Colonic mucosa (tissue), 4 donors: ENCODE results near the gene PRRT2. TPM values are rescaled to one million over a fixed set of nuclear protein-coding genes. Genes with fewer than 3 reads are reported as not detected.

Experiments
- DNase-seq: peaks from one replicate; pipeline ENCODE4 v3.0.0-alpha.2; 2020
- H3K27ac ChIP-seq: fragments of 200-600 bp; one replicate; pipeline ENCODE4 v1.8.0; 2021
- H3K27me3 ChIP-seq: fragments of 200-600 bp; one replicate; pipeline ENCODE4 v1.8.0; 2021
- H3K36me3 ChIP-seq: fragments of 200-600 bp; one replicate; pipeline ENCODE4 v1.8.0; 2021
- H3K4me1 ChIP-seq: fragments of 200-600 bp; one replicate; pipeline ENCODE4 v1.8.0; 2021; ENCODE audit warnings: mild to moderate bottlenecking
- H3K4me3 ChIP-seq: fragments of 200-600 bp; one replicate; pipeline ENCODE4 v1.8.0; 2021
- H3K9ac ChIP-seq, 2 donors: one replicate each; pipeline ENCODE4 v1.7.0; 2013; ENCODE audit warnings: control low read depth in 2 of 2, low read depth in 2 of 2, low read length in 2 of 2
- H3K9me3 ChIP-seq: fragments of 200-600 bp; one replicate; pipeline ENCODE4 v1.8.0; 2021
- CTCF ChIP-seq: fragments of 200-600 bp; IDR thresholded peaks from one replicate; pipeline ENCODE4 v1.8.0; 2022; ENCODE audit warnings: antibody characterized with exemption, mild to moderate bottlenecking
- intact Hi-C: fragments of 100-400 bp; cut with DNase I; formaldehyde crosslinking; loops from one replicate; pipeline ENCODE4 v1.14.1; 2022
- total RNA-seq, 2 donors: library from RNA; stranded (reverse); fragmentation: NEBNext Ultra II Directional in 1 of 2; extraction: Animal tissue kit (Norgen Biotek cat#: 25700) in 1 of 2; gene quantifications; one replicate each; pipeline ENCODE4 v1.2.1, GENCODE V29; 2021
- donor health status: healthy.
- donor health status: DM: no; HTN: no; CAD: no.
- donor health status: DM: no; HTN: no; CAD: no.

PRRT2 gene
- total RNA-seq, 2 donors from 2014 or later: 1.4 to 1.7 TPM

GRCh38 chr16:29850998-29851397, 39.0 kb downstream of the PRRT2 start:
- intact Hi-C loops: loop anchor here (2.0 to 10.0 kb wide), 3 partner anchors 14 to 156 kb away; partner anchors contain the start of gene PRRT2
- no peak for TF ChIP-seq CTCF
- peaks cover 17% of the 10 kb centered on the region for H3K36me3 ChIP-seq
- H3K9me3 ChIP-seq: no peaks in the 10 kb centered on the region
- no peak overlapping the region for H3K4me3 ChIP-seq
- H3K27ac ChIP-seq: no peak overlapping the region
- DNase-seq: no peak
- no peak overlapping the region for H3K9ac ChIP-seq
- H3K27me3 ChIP-seq: no peaks in the 10 kb centered on the region
- no peaks in the 10 kb centered on the region for H3K4me1 ChIP-seq

GRCh38 chr16:29852654-29853053, 40.7 kb downstream of the PRRT2 start:
- Histone ChIP-seq H3K9me3 (no peaks in the 10 kb centered on the region), H3K4me3 (no peak overlapping the region), H3K27ac (peak overlapping the region; percentile 34), H3K27me3 (no peaks in the 10 kb centered on the region), H3K36me3 (peaks cover under 1% of the 10 kb centered on the region), H3K4me1 (no peaks in the 10 kb centered on the region), H3K9ac (no peak overlapping the region)
- TF ChIP-seq CTCF: no peak
- no peak for DNase-seq
- intact Hi-C loops: loop anchor here (5.0 to 10.0 kb wide), 2 partner anchors 40 to 158 kb away; partner anchors contain the start of gene PRRT2

- Histone ChIP-seq H3K27ac (no peak overlapping the region), H3K9me3 (no peaks in the 10 kb centered on the region), H3K36me3 (no peaks in the 10 kb centered on the region), H3K9ac (no peak overlapping the region), H3K27me3 (no peaks in the 10 kb centered on the region), H3K4me3 (no peak overlapping the region), H3K4me1 (no peaks in the 10 kb centered on the region)
- no peak for TF ChIP-seq CTCF
- no peak for DNase-seq
- intact Hi-C loops: loop anchor here (5.0 to 10.0 kb wide), 2 partner anchors 42 to 160 kb away; partner anchors contain the start of gene PRRT2
Measured at GRCh38 chr16:29854520-29855100, 42.6 kb downstream of the PRRT2 start.

- no peak overlapping the region for H3K9ac ChIP-seq
- H3K27me3 ChIP-seq: no peaks in the 10 kb centered on the region
- H3K27ac ChIP-seq: no peak overlapping the region
- no peaks in the 10 kb centered on the region for H3K9me3 ChIP-seq
- no peak for TF ChIP-seq CTCF
- H3K36me3 ChIP-seq: no peaks in the 10 kb centered on the region
- peaks cover 8% of the 10 kb centered on the region for H3K4me1 ChIP-seq
- intact Hi-C loops: loop anchor here (10.0 kb wide), 1 partner anchor 162 kb away; no protein-coding TSS in a partner anchor
- no peak for DNase-seq
- H3K4me3 ChIP-seq: no peak overlapping the region
Measured at GRCh38 chr16:29857133-29857760, 45.3 kb downstream of the PRRT2 start.

GRCh38 chr16:29858149-29858849, 46.3 kb downstream of the PRRT2 start:
- intact Hi-C loops: loop anchor here (10.0 kb wide), 1 partner anchor 163 kb away; no protein-coding TSS in a partner anchor
- H3K36me3 ChIP-seq: no peaks in the 10 kb centered on the region
- H3K9me3 ChIP-seq: no peaks in the 10 kb centered on the region
- DNase-seq: no peak
- no peaks in the 10 kb centered on the region for H3K27me3 ChIP-seq
- no peak overlapping the region for H3K9ac ChIP-seq
- no peak overlapping the region for H3K27ac ChIP-seq
- peaks cover 8% of the 10 kb centered on the region for H3K4me1 ChIP-seq
- TF ChIP-seq CTCF: no peak
- H3K4me3 ChIP-seq: no peak overlapping the region
